ENCODE data around the gene MAP7.

MAP7 gene

GRCh38 chr6:136552054-136552453 is 1.8 kb upstream of the MAP7 start:
- H3K27me3 ChIP-seq (ENCODE audit: low read depth, low read length) = no peaks in the 10 kb centered on the region

GRCh38 chr6:136551103-136551502 is 881 bp upstream of the MAP7 start:
- TF ChIP-seq EZH2phosphoT487 (IDR thresholded peaks at IDR 0.05; ENCODE audit: low read depth) (no peak), CTCF (IDR thresholded peaks at IDR 0.05; ENCODE audit: low read depth, low read length) (no peak)
- Histone ChIP-seq H3K4me1 (ENCODE audit: low read length) (no peaks in the 10 kb centered on the region), H3K9me3 (ENCODE audit: insufficient read depth, low read length) (no peaks in the 10 kb centered on the region), H2AFZ (ENCODE audit: low read depth, low read length) (no peak overlapping the region), H3K79me2 (ENCODE audit: low read length) (no peaks in the 10 kb centered on the region), H3K27me3 (ENCODE audit: low read depth, low read length) (no peaks in the 10 kb centered on the region), H3K36me3 (replicated peaks; ENCODE audit: low read depth, low read length) (no peaks in the 10 kb centered on the region), H3K27ac (ENCODE audit: low read length) (no peak overlapping the region), H4K20me1 (ENCODE audit: insufficient read depth, low read length) (no peaks in the 10 kb centered on the region), H3K9ac (ENCODE audit: low read length) (no peak overlapping the region), H3K4me3 (ENCODE audit: low read length) (no peak overlapping the region), H3K4me2 (ENCODE audit: low read length) (no peak overlapping the region)

More at GRCh38 chr6:136552054-136552453, 1.8 kb upstream of the MAP7 start:
- no peak overlapping the region for H3K4me2 ChIP-seq (ENCODE audit: low read length)
- no peak overlapping the region for H3K9ac ChIP-seq (ENCODE audit: low read length)
- no peaks in the 10 kb centered on the region for H3K4me1 ChIP-seq (ENCODE audit: low read length)
- H3K9me3 ChIP-seq (ENCODE audit: insufficient read depth, low read length) = no peaks in the 10 kb centered on the region
- no peak for TF ChIP-seq CTCF (IDR thresholded peaks at IDR 0.05; ENCODE audit: low read depth, low read length)
- TF ChIP-seq EZH2phosphoT487 (IDR thresholded peaks at IDR 0.05; ENCODE audit: low read depth) = no peak
- no peak overlapping the region for H3K27ac ChIP-seq (ENCODE audit: low read length)
- H3K36me3 ChIP-seq (replicated peaks; ENCODE audit: low read depth, low read length) = no peaks in the 10 kb centered on the region
- no peak overlapping the region for H3K4me3 ChIP-seq (ENCODE audit: low read length)
- H3K79me2 ChIP-seq (ENCODE audit: low read length) = no peaks in the 10 kb centered on the region
- H2AFZ ChIP-seq (ENCODE audit: low read depth, low read length) = no peak overlapping the region
- no peaks in the 10 kb centered on the region for H4K20me1 ChIP-seq (ENCODE audit: insufficient read depth, low read length)

GRCh38 chr6:136550045-136550329 is 235 bp downstream of the MAP7 start:
- H4K20me1 ChIP-seq (ENCODE audit: insufficient read depth, low read length) = no peaks in the 10 kb centered on the region
- no peak overlapping the region for H3K9ac ChIP-seq (ENCODE audit: low read length)
- H3K4me3 ChIP-seq (ENCODE audit: low read length) = peak overlapping the region; percentile 84
- H3K27me3 ChIP-seq (ENCODE audit: low read depth, low read length) = no peaks in the 10 kb centered on the region
- H3K9me3 ChIP-seq (ENCODE audit: insufficient read depth, low read length) = no peaks in the 10 kb centered on the region
- H3K4me2 ChIP-seq (ENCODE audit: low read length) = peak overlapping the region; percentile 64
- H3K4me1 ChIP-seq (ENCODE audit: low read length) = no peaks in the 10 kb centered on the region
- no peaks in the 10 kb centered on the region for H3K36me3 ChIP-seq (replicated peaks; ENCODE audit: low read depth, low read length)
- H3K79me2 ChIP-seq (ENCODE audit: low read length) = no peaks in the 10 kb centered on the region
- H2AFZ ChIP-seq (ENCODE audit: low read depth, low read length) = no peak overlapping the region
- TF ChIP-seq CTCF (IDR thresholded peaks at IDR 0.05; ENCODE audit: low read depth, low read length) = no peak
- TF ChIP-seq EZH2phosphoT487 (IDR thresholded peaks at IDR 0.05; ENCODE audit: low read depth) = no peak
- no peak overlapping the region for H3K27ac ChIP-seq (ENCODE audit: low read length)

GRCh38 chr6:136549300-136550044 is 750 bp downstream of the MAP7 start:
- H3K4me1 ChIP-seq (ENCODE audit: low read length) = no peaks in the 10 kb centered on the region
- H3K27ac ChIP-seq (ENCODE audit: low read length) = no peak overlapping the region
- no peak for TF ChIP-seq EZH2phosphoT487 (IDR thresholded peaks at IDR 0.05; ENCODE audit: low read depth)
- TF ChIP-seq CTCF (IDR thresholded peaks at IDR 0.05; ENCODE audit: low read depth, low read length) = no peak
- no peaks in the 10 kb centered on the region for H4K20me1 ChIP-seq (ENCODE audit: insufficient read depth, low read length)
- H3K9me3 ChIP-seq (ENCODE audit: insufficient read depth, low read length) = no peaks in the 10 kb centered on the region
- H3K4me2 ChIP-seq (ENCODE audit: low read length) = peak overlapping the region; percentile 55
- H3K27me3 ChIP-seq (ENCODE audit: low read depth, low read length) = no peaks in the 10 kb centered on the region
- H2AFZ ChIP-seq (ENCODE audit: low read depth, low read length) = no peak overlapping the region
- no peaks in the 10 kb centered on the region for H3K79me2 ChIP-seq (ENCODE audit: low read length)
- no peak overlapping the region for H3K9ac ChIP-seq (ENCODE audit: low read length)
- H3K4me3 ChIP-seq (ENCODE audit: low read length) = peak overlapping the region; percentile 84
- H3K36me3 ChIP-seq (replicated peaks; ENCODE audit: low read depth, low read length) = no peaks in the 10 kb centered on the region

Data from OCI-LY3 (cell line).